Endothelial cell of umbilical vein (primary cell): Measurements from ENCODE around the gene CACNG5. TPM values are rescaled to one million over a fixed set of nuclear protein-coding genes. Genes with fewer than 3 reads are reported as not detected.

Experiments used
- BruUV-seq: library from RNA; stranded (reverse); fragments of 400-500 nt; replicated peaks from 2 replicates; lab custom pipeline; 2021; lab: Mats Ljungman, UMichigan
- CTCF ChIA-PET: fragments of 300-600, 350-600 bp; sonication (Branson Sonifier 250); formaldehyde crosslinking; loops from one replicate; lab custom pipeline; 2021; ENCODE audit warnings: antibody characterized with exemption, inconsistent platforms; lab: Charles Lee
- POLR2A ChIA-PET: fragments of 300-600, 350-600 bp; sonication (Branson Sonifier 250); formaldehyde crosslinking; loops from one replicate; lab custom pipeline; 2021; ENCODE audit warnings: antibody characterized with exemption, inconsistent platforms; lab: Charles Lee
- DNase-seq: peaks from one replicate; pipeline ENCODE4 v3.0.0-alpha.2; 2011; ENCODE audit warnings: low read depth, low spot score
- FAIRE-seq: peaks from 2 replicates; lab custom pipeline; 2011; peaks lifted over from hg19 to GRCh38; lab: Jason Lieb, UNC
- H2AFZ ChIP-seq: 2 replicates; pipeline ENCODE4 v1.6.0; 2012; ENCODE audit warnings: low read depth, low read length, control low read depth, inconsistent platforms
- H3K27ac ChIP-seq: 2 replicates; pipeline ENCODE4 v1.5.1; 2011; ENCODE audit warnings: low read depth, mild to moderate bottlenecking, control low read depth, low read length, moderate library complexity; ENCODE audit not compliant: insufficient read depth
- H3K27me3 ChIP-seq, 2 experiments: 2 replicates each; pipeline versions ENCODE4 v1.6.0 to v1.6.1; 2011; ENCODE audit warnings: low read length in 2 of 2, mixed read lengths in 1 of 2; ENCODE audit not compliant: control insufficient read depth in 2 of 2, insufficient read depth in 2 of 2
- H3K36me3 ChIP-seq, 2 experiments: 2 replicates in 1 of 2; 3 replicates in 1 of 2; pipeline ENCODE4 v1.5.1; 2011; ENCODE audit warnings: low read length in 2 of 2, mild to moderate bottlenecking in 1 of 2, moderate library complexity in 1 of 2; ENCODE audit not compliant: control insufficient read depth in 2 of 2, insufficient read depth in 2 of 2; ENCODE audit errors: extremely low read depth in 1 of 2
- H3K4me1 ChIP-seq: 3 replicates; pipeline ENCODE4 v1.5.1; 2011; ENCODE audit warnings: mild to moderate bottlenecking, low read length; ENCODE audit not compliant: control insufficient read depth, insufficient read depth; ENCODE audit errors: extremely low read depth
- H3K4me2 ChIP-seq: 2 replicates; pipeline ENCODE4 v1.6.1; 2011; ENCODE audit warnings: low read length, control low read depth, mixed read lengths; ENCODE audit not compliant: insufficient read depth
- H3K4me3 ChIP-seq, 3 experiments: fragments of 200-600 bp in 1 of 3; sonication (generic), shearing (Covaris generic) in 1 of 3; replicated peaks in 1 of 3; 2 replicates each; pipeline ENCODE4 v1.5.1; 2011 to 2016; ENCODE audit warnings: control low read depth in 3 of 3, low read length in 3 of 3, mild to moderate bottlenecking in 2 of 3, inconsistent platforms in 1 of 3, low read depth in 1 of 3, moderate library complexity in 1 of 3; ENCODE audit not compliant: insufficient read depth in 1 of 3
- H3K79me2 ChIP-seq: 2 replicates; pipeline ENCODE4 v1.6.0; 2012; ENCODE audit warnings: low read length, inconsistent platforms; ENCODE audit not compliant: control insufficient read depth, insufficient read depth
- H3K9ac ChIP-seq: replicated peaks from 2 replicates; pipeline ENCODE3; 2011; ENCODE audit warnings: low read length, control low read depth; ENCODE audit not compliant: insufficient read depth; ENCODE audit errors: extremely low read depth
- H3K9me1 ChIP-seq: replicated peaks from 3 replicates; pipeline ENCODE4 v1.6.0; 2011; ENCODE audit warnings: mild to moderate bottlenecking, low read length; ENCODE audit not compliant: control insufficient read depth, insufficient read depth; ENCODE audit errors: extremely low read depth
- H3K9me3 ChIP-seq: replicated peaks from 2 replicates; pipeline ENCODE4 v1.5.1; 2012; ENCODE audit warnings: low read length, inconsistent platforms; ENCODE audit not compliant: control insufficient read depth, insufficient read depth
- H4K20me1 ChIP-seq: replicated peaks from 2 replicates; pipeline ENCODE3; 2011; ENCODE audit warnings: mild to moderate bottlenecking, low read length; ENCODE audit not compliant: control insufficient read depth, insufficient read depth; ENCODE audit errors: extremely low read depth
- EZH2 ChIP-seq: IDR thresholded peaks from 2 replicates; pipeline ENCODE4 v1.6.1; 2012; ENCODE audit warnings: borderline replicate concordance, low read depth, mild to moderate bottlenecking, moderate library complexity, low read length, inconsistent platforms; ENCODE audit not compliant: severe bottlenecking
- FOS ChIP-seq: IDR thresholded peaks from 2 replicates; pipeline ENCODE4 v1.6.1; 2011; ENCODE audit warnings: mild to moderate bottlenecking, low read length, moderate library complexity, borderline replicate concordance; ENCODE audit not compliant: insufficient read depth
- GATA2 ChIP-seq: IDR thresholded peaks from 2 replicates; pipeline ENCODE4 v1.7.0; 2011; ENCODE audit warnings: low read depth, mild to moderate bottlenecking, moderate library complexity, mixed read lengths, low read length; ENCODE audit not compliant: insufficient read length, insufficient read depth
- JUN ChIP-seq: IDR thresholded peaks from 2 replicates; pipeline ENCODE4 v1.6.1; 2011; ENCODE audit warnings: borderline replicate concordance, low read depth; ENCODE audit not compliant: insufficient read length, insufficient read depth
- MYC ChIP-seq: IDR thresholded peaks from one replicate; pipeline ENCODE4 v1.6.1; 2011; ENCODE audit warnings: mild to moderate bottlenecking, low read depth, low read length
- POLR2A ChIP-seq: IDR thresholded peaks from 2 replicates; pipeline ENCODE4 v1.6.1; 2012; ENCODE audit warnings: low read depth, mild to moderate bottlenecking, control low read depth, low read length
- POLR2AphosphoS5 ChIP-seq: IDR thresholded peaks from 2 replicates; pipeline ENCODE4 v1.6.1; 2012; ENCODE audit warnings: low read depth, mild to moderate bottlenecking, control low read depth, low read length, moderate library complexity; ENCODE audit not compliant: insufficient read depth
- dilution Hi-C: fragments of 300-500 bp; cut with MboI; formaldehyde crosslinking; loops from one replicate; pipeline ENCODE4 v1.15.0; 2019; ENCODE audit warnings: low sequenced_read_pairs; ENCODE audit not compliant: extremely low pct_ligation_motif_present
- intact Hi-C: fragments of 100-400 bp; cut with micrococcal nuclease; formaldehyde crosslinking; loops from one replicate; pipeline ENCODE4 v1.10.0; 2022
- polyA plus RNA-seq, 4 experiments: library from polyadenylated mRNA; depleted of rRNA in 3 of 4; stranded (reverse) in 3 of 4; unstranded in 1 of 4; fragments of >200 nt; gene quantifications; 2 replicates each; pipeline versions ENCODE4 v1.2.1 to v1.2.3, GENCODE V29; 2011 to 2012; ENCODE audit warnings: missing spikeins in 1 of 4
- total RNA-seq: library from RNA; stranded (reverse); gene quantifications from 2 replicates; pipeline ENCODE4 v1.2.3, GENCODE V29; 2021
- TF ChIP-seq, protein P1 (sequence below), 2 donors: IDR thresholded peaks; 1 replicate in 1 of 2; 2 replicates in 1 of 2; pipeline ENCODE4 v1.5.1; 2011; ENCODE audit warnings: low read length in 2 of 2, mild to moderate bottlenecking in 2 of 2, moderate library complexity in 2 of 2, control low read depth in 1 of 2, inconsistent platforms in 1 of 2, low read depth in 1 of 2; ENCODE audit not compliant: insufficient read depth in 1 of 2; ENCODE audit errors: extremely low read depth in 1 of 2
- TF ChIP-seq, protein P2 (sequence below): IDR thresholded peaks from 2 replicates; pipeline ENCODE4 v1.6.1; 2011; ENCODE audit not compliant: insufficient read depth, insufficient read length

The CACNG5 gene
- total and polyA plus RNA-seq, 2 donors (not counting 3 experiments of a cell fraction or from before 2014, with no cell fraction given): not detected

DNA sequence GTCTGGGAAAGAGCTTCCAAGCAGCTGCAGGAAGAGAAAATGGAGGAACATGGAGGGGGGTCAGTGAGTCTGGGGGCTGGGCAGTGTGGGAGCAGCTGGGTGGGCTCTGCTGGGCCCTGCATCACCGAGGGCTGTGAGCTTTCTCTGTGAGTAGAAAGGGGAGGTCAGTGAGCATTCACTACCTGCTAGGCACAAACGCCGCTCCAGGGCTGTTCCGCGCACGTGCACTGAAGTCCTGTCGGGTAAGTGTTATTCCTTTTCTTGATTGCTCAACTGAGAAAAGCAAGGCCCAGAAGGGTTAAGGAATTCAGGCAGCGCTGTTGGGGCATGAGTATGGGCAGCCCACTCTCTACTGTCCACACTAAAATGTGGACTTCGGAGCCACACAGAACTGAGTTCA lies 4.7 kb downstream of the CACNG5 start:
- no peak overlapping the region for H3K4me3 ChIP-seq
- no peaks in the 10 kb centered on the region for H3K36me3 ChIP-seq
- intact Hi-C loops (no loop called here), dilution Hi-C loops (no loop called here)
- H4K20me1 ChIP-seq: no peaks in the 10 kb centered on the region
- H3K27ac ChIP-seq: no peak overlapping the region
- DNase-seq: no peak
- H2AFZ ChIP-seq: no peak overlapping the region
- no peak for TF ChIP-seq GATA2
- TF ChIP-seq, protein P1, sequence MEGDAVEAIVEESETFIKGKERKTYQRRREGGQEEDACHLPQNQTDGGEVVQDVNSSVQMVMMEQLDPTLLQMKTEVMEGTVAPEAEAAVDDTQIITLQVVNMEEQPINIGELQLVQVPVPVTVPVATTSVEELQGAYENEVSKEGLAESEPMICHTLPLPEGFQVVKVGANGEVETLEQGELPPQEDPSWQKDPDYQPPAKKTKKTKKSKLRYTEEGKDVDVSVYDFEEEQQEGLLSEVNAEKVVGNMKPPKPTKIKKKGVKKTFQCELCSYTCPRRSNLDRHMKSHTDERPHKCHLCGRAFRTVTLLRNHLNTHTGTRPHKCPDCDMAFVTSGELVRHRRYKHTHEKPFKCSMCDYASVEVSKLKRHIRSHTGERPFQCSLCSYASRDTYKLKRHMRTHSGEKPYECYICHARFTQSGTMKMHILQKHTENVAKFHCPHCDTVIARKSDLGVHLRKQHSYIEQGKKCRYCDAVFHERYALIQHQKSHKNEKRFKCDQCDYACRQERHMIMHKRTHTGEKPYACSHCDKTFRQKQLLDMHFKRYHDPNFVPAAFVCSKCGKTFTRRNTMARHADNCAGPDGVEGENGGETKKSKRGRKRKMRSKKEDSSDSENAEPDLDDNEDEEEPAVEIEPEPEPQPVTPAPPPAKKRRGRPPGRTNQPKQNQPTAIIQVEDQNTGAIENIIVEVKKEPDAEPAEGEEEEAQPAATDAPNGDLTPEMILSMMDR (IDR thresholded peaks at IDR 0.05; ENCODE audit: extremely low read depth in 1 of 2, insufficient read depth in 1 of 2, low read depth in 1 of 2, low read length in 2 of 2): no peak
- no peaks in the 10 kb centered on the region for H3K9me1 ChIP-seq
- H3K9me3 ChIP-seq: no peaks in the 10 kb centered on the region
- no peak overlapping the region for H3K4me2 ChIP-seq
- ChIA-PET POLR2A (no interaction called here), CTCF (no interaction called here)
- H3K4me1 ChIP-seq: no peaks in the 10 kb centered on the region
- no peak for FAIRE-seq
- H3K79me2 ChIP-seq: no peaks in the 10 kb centered on the region
- H3K27me3 ChIP-seq: peaks cover 5 to 7% of the 10 kb centered on the region in 2 experiments
- no TSS peak for BruUV-seq
- H3K9ac ChIP-seq: no peak overlapping the region

DNA sequence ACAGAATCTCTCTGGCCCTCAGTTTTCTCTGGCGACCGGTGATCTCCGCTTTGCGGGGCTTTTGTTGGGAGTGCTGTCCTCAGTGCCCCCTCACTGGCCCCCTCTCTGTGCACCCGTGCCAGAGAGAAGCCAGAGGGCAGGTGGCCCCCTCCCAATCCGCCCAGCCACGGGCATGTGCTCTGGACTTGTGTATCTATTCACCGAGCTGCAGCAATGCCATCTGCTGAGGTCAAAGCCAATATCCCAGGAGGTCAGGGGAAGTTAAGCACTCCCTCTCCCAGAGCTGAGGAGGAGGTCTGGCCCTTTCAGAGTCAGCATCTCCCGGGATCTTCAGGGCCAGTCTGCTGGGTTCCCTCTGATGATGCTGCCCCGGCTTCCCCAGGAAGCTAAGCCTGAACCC lies 5.1 kb downstream of the CACNG5 start:
- no peaks in the 10 kb centered on the region for H3K36me3 ChIP-seq
- POLR2A ChIA-PET: no interaction called here
- H3K4me2 ChIP-seq: no peak overlapping the region
- H3K9me1 ChIP-seq: no peaks in the 10 kb centered on the region
- intact Hi-C loops: no loop called here
- H3K27me3 ChIP-seq: peaks cover 5 to 6% of the 10 kb centered on the region in 2 experiments
- H4K20me1 ChIP-seq: no peaks in the 10 kb centered on the region
- H3K9me3 ChIP-seq: no peaks in the 10 kb centered on the region
- DNase-seq (no peak), FAIRE-seq (no peak)
- no peaks in the 10 kb centered on the region for H3K4me1 ChIP-seq
- dilution Hi-C loops: no loop called here
- no TSS peak for BruUV-seq
- H3K27ac ChIP-seq: no peak overlapping the region
- no peak overlapping the region for H3K4me3 ChIP-seq
- CTCF ChIA-PET: no interaction called here
- TF ChIP-seq, protein P2, sequence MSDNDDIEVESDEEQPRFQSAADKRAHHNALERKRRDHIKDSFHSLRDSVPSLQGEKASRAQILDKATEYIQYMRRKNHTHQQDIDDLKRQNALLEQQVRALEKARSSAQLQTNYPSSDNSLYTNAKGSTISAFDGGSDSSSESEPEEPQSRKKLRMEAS: no peak
- TF ChIP-seq POLR2A: no peak
- TF ChIP-seq POLR2AphosphoS5: no peak
- TF ChIP-seq, protein P1 (IDR thresholded peaks at IDR 0.05; ENCODE audit: extremely low read depth in 1 of 2, insufficient read depth in 1 of 2, low read depth in 1 of 2, low read length in 2 of 2): no peak
- TF ChIP-seq MYC: no peak
- TF ChIP-seq FOS: no peak
- no peak for TF ChIP-seq JUN
- TF ChIP-seq EZH2: no peak
- TF ChIP-seq GATA2: no peak
- H3K9ac ChIP-seq: no peak overlapping the region
- H3K79me2 ChIP-seq: no peaks in the 10 kb centered on the region
- H2AFZ ChIP-seq: no peak overlapping the region
